ENCODE data around the gene GRIK4. TPM values are rescaled to one million over a fixed set of nuclear protein-coding genes. Genes with fewer than 3 reads are reported as not detected.
A peak's percentile ranks its signal among the peaks of the same experiment; 100 is the strongest.

The GRIK4 gene
- total RNA-seq, 1 donor from 2014 or later: 4.5 TPM

DNA sequence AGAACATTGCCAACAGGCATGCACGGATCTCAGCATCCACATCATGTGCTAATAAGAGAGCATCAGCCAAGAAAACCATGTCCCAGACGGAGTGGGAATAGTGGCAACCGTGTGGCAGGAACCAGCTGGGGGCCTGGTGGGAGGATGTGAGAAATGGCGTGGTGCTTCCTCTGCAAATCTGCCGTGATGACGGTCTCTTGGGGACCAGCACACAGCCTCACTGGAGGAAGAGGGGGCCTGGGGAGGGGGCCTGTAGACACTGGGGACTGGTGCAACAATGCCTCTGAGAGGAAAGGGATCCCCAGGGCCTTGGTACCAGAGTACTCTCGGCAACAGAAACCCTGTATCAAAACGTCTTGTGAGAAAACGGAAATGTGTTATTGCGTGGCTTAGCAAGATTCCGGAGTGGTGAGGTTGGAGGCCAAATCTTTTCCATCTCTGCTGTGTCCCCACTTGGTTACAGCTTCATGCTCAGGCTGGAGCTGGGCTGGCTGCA lies 358.0 kb downstream of the GRIK4 start:
- Mint-ChIP-seq H3K9me3 (ENCODE audit: unreplicated experiment) (no peaks in the 10 kb centered on the region), H3K36me3 (ENCODE audit: low read depth, unreplicated experiment) (peaks cover 12% of the 10 kb centered on the region), H3K27me3 (ENCODE audit: unreplicated experiment) (peaks cover 8% of the 10 kb centered on the region), H3K4me1 (ENCODE audit: unreplicated experiment) (peaks cover 25% of the 10 kb centered on the region), H3K27ac (ENCODE audit: unreplicated experiment) (no peak overlapping the region), H3K4me3 (ENCODE audit: unreplicated experiment) (no peak overlapping the region)
- DNase-seq (ENCODE audit: low spot score): no peak
- TF ChIP-seq, protein P1, sequence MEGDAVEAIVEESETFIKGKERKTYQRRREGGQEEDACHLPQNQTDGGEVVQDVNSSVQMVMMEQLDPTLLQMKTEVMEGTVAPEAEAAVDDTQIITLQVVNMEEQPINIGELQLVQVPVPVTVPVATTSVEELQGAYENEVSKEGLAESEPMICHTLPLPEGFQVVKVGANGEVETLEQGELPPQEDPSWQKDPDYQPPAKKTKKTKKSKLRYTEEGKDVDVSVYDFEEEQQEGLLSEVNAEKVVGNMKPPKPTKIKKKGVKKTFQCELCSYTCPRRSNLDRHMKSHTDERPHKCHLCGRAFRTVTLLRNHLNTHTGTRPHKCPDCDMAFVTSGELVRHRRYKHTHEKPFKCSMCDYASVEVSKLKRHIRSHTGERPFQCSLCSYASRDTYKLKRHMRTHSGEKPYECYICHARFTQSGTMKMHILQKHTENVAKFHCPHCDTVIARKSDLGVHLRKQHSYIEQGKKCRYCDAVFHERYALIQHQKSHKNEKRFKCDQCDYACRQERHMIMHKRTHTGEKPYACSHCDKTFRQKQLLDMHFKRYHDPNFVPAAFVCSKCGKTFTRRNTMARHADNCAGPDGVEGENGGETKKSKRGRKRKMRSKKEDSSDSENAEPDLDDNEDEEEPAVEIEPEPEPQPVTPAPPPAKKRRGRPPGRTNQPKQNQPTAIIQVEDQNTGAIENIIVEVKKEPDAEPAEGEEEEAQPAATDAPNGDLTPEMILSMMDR (IDR thresholded peaks at IDR 0.05; ENCODE audit: unreplicated experiment): no peak

DNA sequence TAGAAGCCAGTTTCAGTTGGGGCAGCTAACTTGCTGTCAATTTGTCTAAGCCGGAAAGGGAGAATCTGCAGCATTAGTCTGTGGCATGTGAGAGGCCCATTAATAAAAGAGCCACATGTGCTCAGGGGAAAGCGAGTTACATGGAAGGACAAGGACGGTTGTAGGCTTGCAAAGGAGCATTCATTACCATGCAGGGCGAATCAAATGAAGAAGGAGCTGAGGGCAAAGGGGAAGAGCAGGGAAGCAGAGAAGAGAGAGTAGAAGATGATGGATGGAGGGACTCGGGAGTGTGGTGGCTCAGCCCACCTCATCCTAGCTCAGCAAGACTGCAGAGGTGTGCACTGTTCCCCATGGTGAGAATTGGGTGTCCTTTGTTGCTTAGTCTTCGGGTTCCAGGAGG lies 359.6 kb downstream of the GRIK4 start:
- H3K27ac Mint-ChIP-seq (ENCODE audit: unreplicated experiment): no peak overlapping the region
- H3K9me3 Mint-ChIP-seq (ENCODE audit: unreplicated experiment): no peaks in the 10 kb centered on the region
- peaks cover 20% of the 10 kb centered on the region for H3K36me3 Mint-ChIP-seq (ENCODE audit: low read depth, unreplicated experiment)
- DNase-seq (ENCODE audit: low spot score): no peak
- peaks cover 25% of the 10 kb centered on the region for H3K4me1 Mint-ChIP-seq (ENCODE audit: unreplicated experiment)
- H3K27me3 Mint-ChIP-seq (ENCODE audit: unreplicated experiment): peaks cover 7% of the 10 kb centered on the region
- TF ChIP-seq, protein P1 (IDR thresholded peaks at IDR 0.05; ENCODE audit: unreplicated experiment): no peak
- no peak overlapping the region for H3K4me3 Mint-ChIP-seq (ENCODE audit: unreplicated experiment)

DNA sequence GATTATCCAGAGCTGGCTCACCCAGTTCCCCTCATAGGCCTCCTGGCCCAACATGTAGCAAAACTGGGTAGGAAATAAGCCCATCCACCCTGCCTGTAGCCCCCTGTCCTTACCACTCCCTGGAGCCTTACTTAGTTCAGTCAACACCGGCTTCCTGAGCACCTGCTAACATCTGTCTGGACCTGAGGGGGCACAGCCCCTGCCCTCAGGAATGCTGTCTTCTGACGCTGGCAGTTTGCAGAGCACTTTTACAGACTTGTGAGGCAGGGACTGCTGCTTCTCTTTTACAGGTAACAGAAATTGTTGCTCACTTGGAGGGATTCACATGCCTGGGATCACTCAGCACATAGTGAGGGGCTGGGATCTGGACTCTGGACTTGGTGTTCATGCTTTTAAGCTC lies 360.4 kb downstream of the GRIK4 start:
- Mint-ChIP-seq H3K36me3 (ENCODE audit: low read depth, unreplicated experiment) (peaks cover 22% of the 10 kb centered on the region), H3K27ac (ENCODE audit: unreplicated experiment) (no peak overlapping the region), H3K4me1 (ENCODE audit: unreplicated experiment) (peaks cover 27% of the 10 kb centered on the region), H3K9me3 (ENCODE audit: unreplicated experiment) (no peaks in the 10 kb centered on the region), H3K27me3 (ENCODE audit: unreplicated experiment) (peaks cover 6% of the 10 kb centered on the region), H3K4me3 (ENCODE audit: unreplicated experiment) (no peak overlapping the region)
- no peak for DNase-seq (ENCODE audit: low spot score)
- TF ChIP-seq, protein P1 (IDR thresholded peaks at IDR 0.05; ENCODE audit: unreplicated experiment): no peak

DNA sequence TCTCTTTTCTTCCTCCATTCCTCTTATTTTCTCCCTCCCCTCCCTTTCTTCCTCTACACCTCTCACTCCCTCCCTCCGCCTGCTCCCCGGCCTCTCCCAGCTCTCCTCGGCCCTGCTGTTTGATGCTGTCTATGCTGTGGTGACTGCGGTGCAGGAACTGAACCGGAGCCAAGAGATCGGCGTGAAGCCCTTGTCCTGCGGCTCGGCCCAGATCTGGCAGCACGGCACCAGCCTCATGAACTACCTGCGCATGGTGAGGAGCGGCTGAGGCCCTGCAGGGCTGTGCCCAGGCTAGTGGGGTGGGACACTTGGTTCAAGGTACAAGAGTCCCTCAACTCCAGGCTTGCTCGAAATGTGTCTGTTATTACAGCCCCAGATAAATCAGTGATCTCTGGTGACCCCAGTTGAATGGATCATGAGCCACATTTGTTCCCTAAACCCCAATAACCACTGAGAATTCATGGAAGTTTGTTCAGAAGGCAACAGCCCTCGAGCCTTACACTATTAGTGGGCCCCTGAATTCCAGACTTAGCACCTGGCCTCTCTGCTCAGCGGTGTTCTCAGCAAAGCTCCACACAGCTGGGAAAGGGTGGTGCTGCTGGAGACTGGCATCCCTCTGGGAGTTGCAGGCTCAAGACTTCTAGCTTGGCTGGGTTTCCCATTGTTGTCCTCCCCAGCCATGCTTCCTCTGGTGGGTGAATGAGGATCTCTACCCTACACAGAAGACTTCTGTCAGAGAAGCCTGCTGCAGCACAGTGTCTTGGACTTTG lies 362.6 kb downstream of the GRIK4 start:
- Mint-ChIP-seq H3K4me1 (ENCODE audit: unreplicated experiment) (peaks cover 7% of the 10 kb centered on the region), H3K27ac (ENCODE audit: unreplicated experiment) (no peak overlapping the region), H3K4me3 (ENCODE audit: unreplicated experiment) (no peak overlapping the region), H3K36me3 (ENCODE audit: low read depth, unreplicated experiment) (peaks cover 15% of the 10 kb centered on the region), H3K9me3 (ENCODE audit: unreplicated experiment) (no peaks in the 10 kb centered on the region), H3K27me3 (ENCODE audit: unreplicated experiment) (peaks cover 8% of the 10 kb centered on the region)
- DNase-seq (ENCODE audit: low spot score): no peak
- TF ChIP-seq, protein P1 (IDR thresholded peaks at IDR 0.05; ENCODE audit: unreplicated experiment): no peak

DNA sequence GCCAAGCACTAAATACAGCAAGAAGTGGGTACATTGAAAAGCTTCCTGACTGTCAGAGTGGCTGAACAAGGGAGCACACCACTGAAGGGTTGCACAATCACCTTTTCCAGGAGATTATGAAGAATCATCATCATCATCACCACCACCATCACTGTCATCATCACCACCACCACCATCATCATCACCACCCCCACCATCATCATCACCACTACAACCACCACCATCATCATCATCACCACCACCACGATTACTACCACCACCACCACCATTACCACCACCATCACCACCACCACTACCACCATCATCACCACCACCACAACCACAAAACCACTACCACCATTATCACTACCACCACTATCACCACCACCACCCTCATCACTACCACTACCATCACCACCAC lies 364.4 kb downstream of the GRIK4 start:
- TF ChIP-seq, protein P1 (IDR thresholded peaks at IDR 0.05; ENCODE audit: unreplicated experiment): no peak
- Mint-ChIP-seq H3K9me3 (ENCODE audit: unreplicated experiment) (no peaks in the 10 kb centered on the region), H3K27me3 (ENCODE audit: unreplicated experiment) (peaks cover 4% of the 10 kb centered on the region), H3K27ac (ENCODE audit: unreplicated experiment) (no peak overlapping the region), H3K4me1 (ENCODE audit: unreplicated experiment) (peaks cover 4% of the 10 kb centered on the region), H3K36me3 (ENCODE audit: low read depth, unreplicated experiment) (peaks cover 15% of the 10 kb centered on the region), H3K4me3 (ENCODE audit: unreplicated experiment) (peak overlapping the region; percentile 27)
- no peak for DNase-seq (ENCODE audit: low spot score)
